GM19372 (cell line): ENCODE results near the gene MOAP1.
"Not testable (repeated sequence)": the region's sequence is repeated elsewhere in the genome, so short reads cannot be mapped to it uniquely, and the experiment has no call there.

Experiments used
- ATAC-seq: cut with Tn5 transposase; IDR thresholded peaks from one replicate; pipeline ENCODE4 v1.9.1; 2021; ENCODE audit warnings: mild to moderate bottlenecking, low read depth, moderate library complexity; ENCODE audit not compliant: unreplicated experiment

Gene MOAP1

GRCh38 chr14:93184391-93185348, at the start of gene MOAP1, which contains the start of gene LYSET:
TSS of gene MOAP1 (minus strand) at chr14:93184897. CDS start at chr14:93184242, 655 bp downstream.
TSS of gene LYSET (plus strand) at chr14:93185317. CDS start at chr14:93185406, 89 bp downstream.
- ATAC-seq: peak; percentile 86

GRCh38 chr14:93233078-93233477, 48.4 kb upstream of the MOAP1 start:
- ATAC-seq: not testable (repeated sequence)

- ATAC-seq: no peak
Observed at GRCh38 chr14:93232159-93232558, 47.5 kb upstream of the MOAP1 start.

- no peak for ATAC-seq
Observed at GRCh38 chr14:93231129-93231979, 46.7 kb upstream of the MOAP1 start.

- no peak for ATAC-seq
Observed at GRCh38 chr14:93230539-93230938, 45.8 kb upstream of the MOAP1 start.

- ATAC-seq: no peak
Observed at GRCh38 chr14:93228550-93228949, 43.9 kb upstream of the MOAP1 start.

GRCh38 chr14:93223565-93223964, 38.9 kb upstream of the MOAP1 start:
- ATAC-seq: no peak

GRCh38 chr14:93220509-93220908, 35.8 kb upstream of the MOAP1 start:
- no peak for ATAC-seq

GRCh38 chr14:93219103-93219726, 34.5 kb upstream of the MOAP1 start:
- ATAC-seq: no peak

GRCh38 chr14:93214598-93214997, 29.9 kb upstream of the MOAP1 start:
- no peak for ATAC-seq

- ATAC-seq: peak; percentile 67
Observed at GRCh38 chr14:93212432-93212831, 27.7 kb upstream of the MOAP1 start.

- ATAC-seq: peak; percentile 37
Observed at GRCh38 chr14:93207468-93208308, 23.0 kb upstream of the MOAP1 start.

- peak; percentile 71 for ATAC-seq
Observed at GRCh38 chr14:93206793-93207467, 22.2 kb upstream of the MOAP1 start, which contains the start of the genes GON7 and UBR7. TSS of gene GON7 (minus strand) at chr14:93207065. CDS start at chr14:93207037, 28 bp downstream. TSS of gene UBR7 (plus strand) at chr14:93207256. CDS start at chr14:93207292, 36 bp downstream.

GRCh38 chr14:93201155-93201704, 16.5 kb upstream of the MOAP1 start:
- ATAC-seq: no peak

GRCh38 chr14:93200553-93200952, 15.9 kb upstream of the MOAP1 start:
- ATAC-seq: no peak

- ATAC-seq: no peak
Observed at GRCh38 chr14:93199031-93199430, 14.3 kb upstream of the MOAP1 start.

- ATAC-seq: no peak
Observed at GRCh38 chr14:93195316-93195999, 10.8 kb upstream of the MOAP1 start.

- ATAC-seq: no peak
Observed at GRCh38 chr14:93186956-93187355, 2.3 kb upstream of the MOAP1 start.
